ENCODE measurements around the gene WNT3A.

WNT3A gene

DNA sequence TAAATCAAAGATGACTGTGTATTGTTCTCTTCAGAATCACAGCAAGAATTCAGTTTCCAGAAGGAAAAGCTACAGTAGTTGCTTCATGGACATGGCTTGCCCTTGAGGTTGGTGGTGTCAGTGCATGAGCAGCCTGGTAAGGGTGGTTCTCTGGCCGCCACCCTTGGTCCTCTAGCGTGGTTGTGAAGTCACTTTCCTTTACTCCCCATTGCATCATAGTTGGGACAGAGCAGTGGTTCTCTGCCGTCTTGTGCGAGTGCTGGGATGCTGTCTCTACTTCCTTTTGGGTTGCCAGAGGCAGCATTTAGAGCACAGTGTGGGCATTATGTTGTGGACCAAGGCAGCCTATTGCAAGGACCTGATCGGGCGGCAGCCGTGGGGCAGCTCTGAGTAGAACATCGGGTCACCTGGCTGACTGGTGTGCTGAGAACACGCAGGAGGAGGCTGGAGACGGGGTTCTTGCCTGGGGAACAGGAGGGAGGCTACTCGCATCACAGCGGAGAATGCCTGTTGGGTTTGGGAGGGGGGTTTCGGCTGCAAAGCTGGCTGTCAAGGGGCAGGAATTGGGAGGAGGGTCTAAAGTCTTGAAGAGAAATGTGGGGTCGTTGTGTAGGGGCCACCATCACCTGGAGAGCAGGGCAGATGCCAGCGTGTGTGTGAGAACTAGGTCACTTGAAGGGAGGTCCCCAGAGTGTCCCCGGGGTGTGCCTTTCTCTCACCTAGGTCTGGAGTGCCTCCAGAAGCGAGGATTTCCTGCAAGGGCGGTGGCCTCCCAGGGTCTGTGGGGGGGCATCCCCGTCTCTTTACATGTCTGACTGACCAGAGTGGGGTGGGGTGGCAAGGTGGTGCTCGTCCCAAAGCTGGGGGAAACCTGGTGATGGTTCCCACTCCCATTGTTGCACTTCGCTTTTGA is 82.0 kb downstream of the WNT3A start:
- peak; percentile 86 to 88 (median 87) for DNase-seq

DNA sequence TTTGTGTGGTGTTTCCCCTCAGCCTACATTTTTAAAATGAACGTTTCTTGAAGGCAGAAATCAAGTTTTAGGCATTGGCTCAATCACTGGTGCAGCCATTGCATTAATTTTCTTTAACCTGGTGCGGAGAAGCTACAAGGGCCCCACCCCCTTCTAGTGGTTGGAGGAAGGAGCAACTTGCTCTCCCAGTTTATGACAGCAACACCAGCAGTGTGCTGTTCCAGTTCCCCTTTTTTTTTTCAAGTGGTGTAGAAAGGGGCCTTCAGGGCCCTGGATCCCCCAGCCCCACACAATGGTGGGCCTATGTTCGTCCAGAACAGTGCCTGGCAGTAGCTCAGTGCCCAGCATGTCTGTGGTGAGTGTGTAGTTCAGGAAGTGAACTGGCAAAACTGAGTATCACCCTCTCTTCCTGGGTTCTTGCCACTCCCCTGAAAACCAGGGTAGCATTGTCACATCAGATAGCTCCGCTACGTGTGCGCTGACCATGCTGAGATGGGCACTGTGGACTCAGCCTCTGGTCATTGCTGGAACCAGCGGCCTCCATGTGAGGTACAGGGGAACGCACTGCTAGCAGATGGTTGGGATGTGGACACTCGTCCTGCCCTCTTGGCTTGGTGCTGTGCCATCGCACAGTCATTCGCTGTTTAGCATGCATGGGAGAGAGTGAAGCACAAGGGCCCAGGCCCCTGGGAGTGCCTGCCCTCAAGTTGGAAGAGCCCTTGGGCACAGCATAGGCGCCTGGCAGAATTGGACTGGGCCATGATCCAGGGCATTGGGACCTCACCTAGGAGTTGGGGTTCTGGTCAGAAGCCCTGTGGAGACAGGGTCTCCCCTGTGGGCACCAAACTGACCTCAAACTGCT is 83.0 kb downstream of the WNT3A start:
- peak; percentile 62 to 69 (median 65) for DNase-seq

GRCh38 chr1:228090613-228091081 is 83.8 kb downstream of the WNT3A start:
- peak in 1 of 3 donors; percentile 38 for DNase-seq

- no peak for DNase-seq
These were observed 84.3 kb downstream of the WNT3A start for GRCh38 chr1:228091084-228091483.

DNA sequence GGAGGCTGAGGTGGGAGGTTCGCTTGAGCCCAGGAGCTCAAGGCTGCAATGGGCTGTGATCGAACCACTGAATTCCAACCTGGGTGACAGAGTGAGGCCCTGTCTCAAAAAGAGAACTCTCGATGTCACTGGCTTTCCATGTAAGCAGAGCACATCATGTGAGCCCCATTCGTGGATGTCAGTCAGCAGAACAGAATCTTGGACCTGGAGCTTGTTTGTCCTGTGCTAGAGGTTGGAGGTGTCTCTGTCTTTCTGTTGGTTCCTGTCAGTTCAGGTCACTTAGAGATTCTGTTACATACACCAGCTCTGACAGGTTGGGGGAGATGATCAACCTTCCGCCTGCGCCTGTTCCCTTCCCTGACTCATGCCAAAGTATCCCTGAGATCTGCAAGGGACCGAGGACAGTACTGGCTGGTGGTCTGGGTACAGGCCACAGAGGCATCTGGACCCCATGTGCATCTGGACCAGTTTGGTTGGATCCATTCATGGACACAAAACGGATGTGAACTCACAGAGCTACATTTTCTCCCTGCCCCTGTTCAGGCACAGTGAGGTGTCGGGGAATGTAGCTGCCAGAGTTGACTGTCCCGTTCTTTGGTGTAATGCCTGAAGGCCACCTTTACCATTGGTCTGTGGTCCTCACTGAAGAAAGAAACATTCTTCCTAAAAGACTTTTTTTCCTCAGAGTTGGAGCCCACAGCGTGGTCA is 85.7 kb downstream of the WNT3A start:
- DNase-seq, result no peak

DNA sequence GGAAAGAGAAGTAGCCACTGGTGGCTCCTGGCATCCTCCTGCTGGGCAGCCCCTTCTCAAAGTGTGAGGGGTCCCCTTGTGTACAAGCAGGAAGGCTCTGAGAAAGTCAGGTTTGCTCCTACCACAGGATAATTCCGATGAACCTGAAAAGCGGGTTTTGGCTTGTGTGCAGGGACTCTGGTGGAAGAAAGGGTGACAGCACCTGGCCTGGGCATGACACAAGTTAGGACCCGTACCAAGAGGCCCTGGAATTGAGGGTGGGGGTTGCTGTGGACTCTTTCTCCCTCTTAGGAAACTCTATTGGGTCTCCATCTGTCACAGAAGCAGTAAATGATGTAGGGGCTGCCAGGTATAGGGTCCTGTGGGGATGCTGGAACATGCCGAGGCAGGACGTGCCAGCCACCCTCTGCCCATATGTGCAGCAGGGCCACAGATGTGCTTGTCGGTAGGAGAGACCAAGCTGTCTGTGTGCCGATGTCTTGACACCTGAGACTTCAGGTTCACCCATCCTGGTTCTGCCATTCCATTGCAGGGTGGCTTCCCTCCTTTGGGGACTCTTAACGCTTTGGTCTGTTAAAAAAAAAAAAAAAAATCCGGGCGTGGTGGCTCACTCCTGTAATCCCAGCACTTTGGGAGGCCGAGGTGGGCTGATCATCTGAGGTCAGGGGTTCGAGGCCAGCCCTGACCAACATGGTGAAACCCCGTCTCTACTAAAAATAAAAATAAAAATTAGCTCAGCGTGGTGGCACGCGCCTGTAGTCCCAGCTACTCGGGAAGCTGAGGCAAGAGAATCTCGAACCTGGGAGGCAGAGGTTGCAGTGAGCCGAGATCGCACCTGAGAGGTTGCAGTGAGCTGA is 86.5 kb downstream of the WNT3A start:
- DNase-seq, result no peak

DNA sequence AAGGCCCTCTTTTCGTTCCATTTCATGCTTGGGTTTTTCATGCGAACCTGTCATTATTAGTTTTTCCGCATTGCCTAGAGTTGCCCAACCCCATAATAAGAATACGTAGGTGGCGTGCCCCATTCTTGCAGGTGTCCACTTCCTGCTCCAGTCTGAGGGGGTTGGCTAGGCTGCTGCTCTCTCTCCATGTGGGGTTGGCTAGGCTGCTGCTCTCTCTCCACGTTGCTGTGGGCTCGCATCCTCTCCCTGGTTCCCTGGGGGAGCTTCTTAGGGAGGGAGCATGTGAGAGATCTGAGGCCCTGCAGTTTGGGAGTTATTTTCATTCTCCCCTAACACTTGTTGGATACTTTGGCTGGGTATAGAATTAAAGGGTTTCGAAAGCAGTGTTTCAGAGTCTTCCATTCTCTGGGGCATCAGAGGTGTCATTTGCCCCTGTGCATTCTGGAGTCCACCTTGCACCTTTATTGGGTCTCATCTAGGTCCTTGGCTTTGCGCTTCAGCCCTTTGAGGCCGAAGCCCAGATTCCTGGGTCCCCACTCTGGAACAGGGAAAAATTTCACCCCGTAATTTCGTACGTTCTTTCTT is 87.7 kb downstream of the WNT3A start:
- no peak for DNase-seq

DNA sequence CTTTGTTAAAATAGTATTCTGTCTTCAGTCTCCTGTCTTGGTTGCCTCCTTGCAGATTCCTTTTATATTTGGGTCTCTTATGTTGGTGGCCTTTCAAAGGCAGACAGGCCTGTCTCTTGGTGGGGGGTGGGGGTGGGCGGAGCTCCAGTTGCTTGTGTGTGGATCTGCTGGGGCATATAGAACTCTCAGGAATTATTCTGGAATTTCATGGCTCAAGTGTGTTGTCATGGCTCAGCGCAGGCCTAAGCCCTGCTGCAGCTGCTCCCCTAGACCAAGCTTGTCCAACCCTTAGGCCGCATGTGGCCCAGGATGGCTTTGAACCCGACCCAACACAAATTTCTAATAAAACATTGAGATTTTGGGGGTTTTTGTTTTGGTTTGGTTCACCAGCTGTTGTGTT is 88.4 kb downstream of the WNT3A start:
- DNase-seq, result no peak

DNA sequence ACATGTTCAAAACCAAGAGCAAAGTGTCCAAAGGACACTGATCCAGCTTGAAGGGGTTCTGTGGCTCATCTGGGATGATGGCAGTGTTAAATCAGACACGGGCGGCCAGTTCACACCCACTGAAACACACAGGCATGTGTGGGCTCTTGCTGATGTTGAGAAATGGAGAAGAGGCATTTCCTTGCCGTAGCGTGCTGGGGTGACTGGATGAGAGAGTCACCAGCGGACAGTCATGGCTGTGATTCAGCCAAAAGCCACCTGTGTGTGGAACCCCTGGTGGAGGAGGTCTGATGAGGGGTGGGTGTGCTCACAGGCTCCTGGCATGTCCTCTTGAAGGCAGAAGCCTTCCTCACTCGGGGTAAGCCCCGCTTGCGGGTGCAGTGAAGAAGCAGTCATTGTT is 89.1 kb downstream of the WNT3A start:
- peak; percentile 70 to 79 (median 72) for DNase-seq

DNA sequence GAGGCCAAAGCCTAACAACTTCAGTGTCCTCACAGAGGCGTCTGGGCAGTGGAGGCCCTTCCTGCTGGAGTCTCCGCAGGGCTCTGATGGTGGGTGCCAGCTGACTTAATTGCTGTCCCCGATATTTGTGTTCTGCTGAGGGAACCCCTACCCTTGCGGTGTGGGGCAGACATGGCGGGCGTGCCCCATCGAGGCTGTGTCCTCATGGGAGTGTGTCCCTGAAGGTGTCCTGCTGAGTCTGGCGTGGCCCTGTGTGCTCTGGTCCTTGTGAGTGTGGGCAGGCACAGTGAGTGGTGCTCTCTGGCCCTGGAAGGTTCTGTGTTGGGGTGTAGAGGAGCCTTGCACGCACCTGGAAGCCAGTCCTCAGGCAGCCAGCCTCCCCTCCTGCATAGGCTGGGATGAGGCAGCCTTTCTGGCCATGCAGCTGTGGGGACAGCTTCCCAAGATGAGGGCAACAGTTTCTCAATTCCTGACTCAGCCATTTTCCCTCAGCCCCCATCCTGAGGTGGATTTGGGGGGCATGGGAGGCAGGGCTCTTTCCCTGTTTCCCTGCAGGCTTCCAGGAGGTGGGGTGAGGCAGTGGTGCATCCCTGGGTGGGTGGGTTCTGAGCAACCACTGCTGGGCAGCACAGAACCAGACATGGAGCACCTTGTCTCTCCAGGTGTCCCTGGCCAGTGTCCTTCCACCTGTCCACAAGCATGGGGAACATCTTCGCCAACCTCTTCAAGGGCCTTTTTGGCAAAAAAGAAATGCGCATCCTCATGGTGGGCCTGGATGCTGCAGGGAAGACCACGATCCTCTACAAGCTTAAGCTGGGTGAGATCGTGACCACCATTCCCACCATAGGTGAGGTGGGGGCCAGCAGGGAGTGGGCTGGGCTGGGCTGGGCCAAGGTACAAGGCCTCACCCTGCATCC is 89.9 kb downstream of the WNT3A start:
- no peak for DNase-seq

DNA sequence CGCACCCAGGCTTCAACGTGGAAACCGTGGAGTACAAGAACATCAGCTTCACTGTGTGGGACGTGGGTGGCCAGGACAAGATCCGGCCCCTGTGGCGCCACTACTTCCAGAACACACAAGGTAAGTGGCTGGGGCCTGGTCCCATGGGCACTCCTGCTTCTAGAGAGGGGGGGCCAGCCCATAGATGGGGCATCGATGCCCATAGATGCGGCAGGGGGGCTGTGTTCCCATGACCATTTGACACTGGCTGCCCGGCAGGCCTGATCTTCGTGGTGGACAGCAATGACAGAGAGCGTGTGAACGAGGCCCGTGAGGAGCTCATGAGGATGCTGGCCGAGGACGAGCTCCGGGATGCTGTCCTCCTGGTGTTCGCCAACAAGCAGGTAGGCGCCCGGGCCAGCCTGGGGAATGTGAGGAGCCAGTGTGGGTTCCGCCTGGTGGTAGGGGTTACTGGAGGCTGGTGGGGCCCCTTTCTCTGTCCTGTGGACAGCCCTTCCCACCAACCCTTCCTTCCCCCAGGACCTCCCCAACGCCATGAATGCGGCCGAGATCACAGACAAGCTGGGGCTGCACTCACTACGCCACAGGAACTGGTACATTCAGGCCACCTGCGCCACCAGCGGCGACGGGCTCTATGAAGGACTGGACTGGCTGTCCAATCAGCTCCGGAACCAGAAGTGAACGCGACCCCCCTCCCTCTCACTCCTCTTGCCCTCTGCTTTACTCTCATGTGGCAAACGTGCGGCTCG is 90.7 kb downstream of the WNT3A start:
- no peak for DNase-seq

GRCh38 chr1:228098323-228098931 is 91.6 kb downstream of the WNT3A start:
- DNase-seq, result no peak

GRCh38 chr1:228099331-228099732 is 92.5 kb downstream of the WNT3A start:
- DNase-seq, result no peak

- no peak for DNase-seq
These were observed 94.2 kb downstream of the WNT3A start for GRCh38 chr1:228100822-228101613.

- DNase-seq, result peak in 1 of 3 donors; percentile 17
These were observed 94.8 kb downstream of the WNT3A start for GRCh38 chr1:228101614-228101993.

- peak; percentile 45 to 65 (median 50) for DNase-seq
These were observed 95.4 kb downstream of the WNT3A start for GRCh38 chr1:228101994-228102790.

Measured in suppressor macrophage treated with lipopolysaccharide for 1 hour (primary cell).